WTC11 (cell line): ENCODE measurements around the gene KANSL1L.

Experiments used
- ATF6 ChIP-seq: sonication (generic); formaldehyde crosslinking; IDR thresholded peaks from 2 replicates; pipeline ENCODE4 v1.8.1; 2023; ENCODE audit warnings: mild to moderate bottlenecking, missing genetic modification reagents
- CREB1 ChIP-seq: sonication (generic); formaldehyde crosslinking; IDR thresholded peaks from 2 replicates; pipeline ENCODE4 v1.8.0; 2023; ENCODE audit warnings: mild to moderate bottlenecking, missing genetic modification reagents
- RELA ChIP-seq: sonication (generic); formaldehyde crosslinking; IDR thresholded peaks from 2 replicates; pipeline ENCODE4 v1.8.1; 2022; ENCODE audit warnings: missing genetic modification reagents, mild to moderate bottlenecking, borderline replicate concordance
- ZNF317 ChIP-seq: sonication (generic); formaldehyde crosslinking; IDR thresholded peaks from 2 replicates; pipeline ENCODE4 v1.8.1; 2023; ENCODE audit warnings: low read depth, mild to moderate bottlenecking, moderate library complexity, missing genetic modification reagents, borderline replicate concordance
- TF ChIP-seq, protein P1 (sequence below): sonication (generic); formaldehyde crosslinking; IDR thresholded peaks from 2 replicates; pipeline ENCODE4 v1.8.0; 2023; ENCODE audit warnings: missing genetic modification reagents
- TF ChIP-seq, protein P2 (sequence below): sonication (generic); formaldehyde crosslinking; IDR thresholded peaks from 2 replicates; pipeline ENCODE4 v1.8.1; 2022; ENCODE audit warnings: low read depth, mild to moderate bottlenecking, moderate library complexity, missing genetic modification reagents, borderline replicate concordance
- TF ChIP-seq, protein P3 (sequence below): fragments of 200-600 bp; IDR thresholded peaks from 2 replicates; pipeline ENCODE4 v1.8.0; 2022; ENCODE audit warnings: antibody characterized with exemption
- TF ChIP-seq, protein P4 (sequence below): sonication (generic); formaldehyde crosslinking; IDR thresholded peaks from 2 replicates; pipeline ENCODE4 v1.8.0; 2022; ENCODE audit warnings: mild to moderate bottlenecking, missing genetic modification reagents

DNA sequence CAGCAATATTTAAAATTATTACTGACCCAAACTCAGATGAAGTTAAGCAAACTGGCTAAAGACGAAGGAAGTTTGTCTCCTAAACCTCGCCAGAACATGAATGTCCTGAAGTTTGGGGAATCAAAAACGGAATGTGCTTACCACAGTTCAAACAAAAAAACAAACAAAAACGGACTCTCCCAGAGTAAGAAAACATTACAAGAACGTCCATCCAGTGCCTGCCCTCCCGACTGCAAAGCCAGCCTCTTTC is 1.1 kb downstream of the KANSL1L start:
- TF ChIP-seq ATF6 (CRISPR knock-in tag) (no peak), CREB1 (CRISPR knock-in tag) (no peak), ZNF317 (CRISPR knock-in tag) (no peak), RELA (CRISPR knock-in tag) (no peak)
- TF ChIP-seq, protein P1, sequence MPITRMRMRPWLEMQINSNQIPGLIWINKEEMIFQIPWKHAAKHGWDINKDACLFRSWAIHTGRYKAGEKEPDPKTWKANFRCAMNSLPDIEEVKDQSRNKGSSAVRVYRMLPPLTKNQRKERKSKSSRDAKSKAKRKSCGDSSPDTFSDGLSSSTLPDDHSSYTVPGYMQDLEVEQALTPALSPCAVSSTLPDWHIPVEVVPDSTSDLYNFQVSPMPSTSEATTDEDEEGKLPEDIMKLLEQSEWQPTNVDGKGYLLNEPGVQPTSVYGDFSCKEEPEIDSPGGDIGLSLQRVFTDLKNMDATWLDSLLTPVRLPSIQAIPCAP, result no peak
- TF ChIP-seq, protein P2, sequence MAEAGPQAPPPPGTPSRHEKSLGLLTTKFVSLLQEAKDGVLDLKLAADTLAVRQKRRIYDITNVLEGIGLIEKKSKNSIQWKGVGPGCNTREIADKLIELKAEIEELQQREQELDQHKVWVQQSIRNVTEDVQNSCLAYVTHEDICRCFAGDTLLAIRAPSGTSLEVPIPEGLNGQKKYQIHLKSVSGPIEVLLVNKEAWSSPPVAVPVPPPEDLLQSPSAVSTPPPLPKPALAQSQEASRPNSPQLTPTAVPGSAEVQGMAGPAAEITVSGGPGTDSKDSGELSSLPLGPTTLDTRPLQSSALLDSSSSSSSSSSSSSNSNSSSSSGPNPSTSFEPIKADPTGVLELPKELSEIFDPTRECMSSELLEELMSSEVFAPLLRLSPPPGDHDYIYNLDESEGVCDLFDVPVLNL (CRISPR knock-in tag), result no peak
- TF ChIP-seq, protein P3, sequence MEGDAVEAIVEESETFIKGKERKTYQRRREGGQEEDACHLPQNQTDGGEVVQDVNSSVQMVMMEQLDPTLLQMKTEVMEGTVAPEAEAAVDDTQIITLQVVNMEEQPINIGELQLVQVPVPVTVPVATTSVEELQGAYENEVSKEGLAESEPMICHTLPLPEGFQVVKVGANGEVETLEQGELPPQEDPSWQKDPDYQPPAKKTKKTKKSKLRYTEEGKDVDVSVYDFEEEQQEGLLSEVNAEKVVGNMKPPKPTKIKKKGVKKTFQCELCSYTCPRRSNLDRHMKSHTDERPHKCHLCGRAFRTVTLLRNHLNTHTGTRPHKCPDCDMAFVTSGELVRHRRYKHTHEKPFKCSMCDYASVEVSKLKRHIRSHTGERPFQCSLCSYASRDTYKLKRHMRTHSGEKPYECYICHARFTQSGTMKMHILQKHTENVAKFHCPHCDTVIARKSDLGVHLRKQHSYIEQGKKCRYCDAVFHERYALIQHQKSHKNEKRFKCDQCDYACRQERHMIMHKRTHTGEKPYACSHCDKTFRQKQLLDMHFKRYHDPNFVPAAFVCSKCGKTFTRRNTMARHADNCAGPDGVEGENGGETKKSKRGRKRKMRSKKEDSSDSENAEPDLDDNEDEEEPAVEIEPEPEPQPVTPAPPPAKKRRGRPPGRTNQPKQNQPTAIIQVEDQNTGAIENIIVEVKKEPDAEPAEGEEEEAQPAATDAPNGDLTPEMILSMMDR, result no peak
- TF ChIP-seq, protein P4, sequence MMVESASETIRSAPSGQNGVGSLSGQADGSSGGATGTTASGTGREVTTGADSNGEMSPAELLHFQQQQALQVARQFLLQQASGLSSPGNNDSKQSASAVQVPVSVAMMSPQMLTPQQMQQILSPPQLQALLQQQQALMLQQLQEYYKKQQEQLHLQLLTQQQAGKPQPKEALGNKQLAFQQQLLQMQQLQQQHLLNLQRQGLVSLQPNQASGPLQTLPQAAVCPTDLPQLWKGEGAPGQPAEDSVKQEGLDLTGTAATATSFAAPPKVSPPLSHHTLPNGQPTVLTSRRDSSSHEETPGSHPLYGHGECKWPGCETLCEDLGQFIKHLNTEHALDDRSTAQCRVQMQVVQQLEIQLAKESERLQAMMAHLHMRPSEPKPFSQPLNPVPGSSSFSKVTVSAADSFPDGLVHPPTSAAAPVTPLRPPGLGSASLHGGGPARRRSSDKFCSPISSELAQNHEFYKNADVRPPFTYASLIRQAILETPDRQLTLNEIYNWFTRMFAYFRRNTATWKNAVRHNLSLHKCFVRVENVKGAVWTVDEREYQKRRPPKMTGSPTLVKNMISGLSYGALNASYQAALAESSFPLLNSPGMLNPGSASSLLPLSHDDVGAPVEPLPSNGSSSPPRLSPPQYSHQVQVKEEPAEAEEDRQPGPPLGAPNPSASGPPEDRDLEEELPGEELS (CRISPR knock-in tag), result no peak
